ENCODE data around the gene IQGAP3. TPM values are rescaled to one million over a fixed set of nuclear protein-coding genes. Genes with fewer than 3 reads are reported as not detected.
A peak's percentile ranks its signal among the peaks of the same experiment; 100 is the strongest.
"Not testable (repeated sequence)": the region's sequence is repeated elsewhere in the genome, so short reads cannot be mapped to it uniquely, and the experiment has no call there.

The IQGAP3 gene
- total RNA-seq, 2 experiments from 2014 or later, result not detected

DNA sequence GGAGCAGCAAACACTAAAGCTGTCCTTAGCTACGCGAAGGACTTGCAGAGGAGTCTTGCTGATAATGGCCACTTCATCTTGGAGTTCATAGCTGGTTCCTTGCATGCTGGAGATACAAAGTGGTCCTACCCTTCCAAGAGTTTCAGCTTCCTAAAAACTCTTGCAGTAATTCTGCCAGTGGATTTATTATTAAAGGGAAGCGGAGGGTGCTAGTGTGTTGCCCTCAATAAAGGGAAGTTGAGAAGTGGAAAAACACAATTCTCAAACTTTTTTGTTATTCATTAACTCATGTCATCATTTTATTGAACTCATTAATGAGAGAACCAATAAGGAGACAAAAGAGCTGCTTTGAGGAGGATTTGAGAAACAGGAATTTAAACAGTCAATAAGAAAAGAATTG lies 40.3 kb upstream of the IQGAP3 start:
- Histone ChIP-seq H3K27me3 (ENCODE audit: control insufficient read depth in 1 of 2, insufficient read depth in 2 of 2, low read length in 2 of 2) (peaks cover 3 to 5% of the 10 kb centered on the region in 2 experiments), H3K9me3 (ENCODE audit: control insufficient read depth in 1 of 2, insufficient read depth in 1 of 2, low read length in 2 of 2) (no peaks in the 10 kb centered on the region), H3K27ac (ENCODE audit: low read depth in 1 of 2, low read length in 2 of 2) (no peak overlapping the region), H3K36me3 (ENCODE audit: insufficient read depth, low read length) (no peaks in the 10 kb centered on the region), H3K4me3 (ENCODE audit: low read length) (no peak overlapping the region), H3K4me1 (ENCODE audit: insufficient read depth, low read length) (peaks cover 10% of the 10 kb centered on the region)
- TF ChIP-seq, protein P1, sequence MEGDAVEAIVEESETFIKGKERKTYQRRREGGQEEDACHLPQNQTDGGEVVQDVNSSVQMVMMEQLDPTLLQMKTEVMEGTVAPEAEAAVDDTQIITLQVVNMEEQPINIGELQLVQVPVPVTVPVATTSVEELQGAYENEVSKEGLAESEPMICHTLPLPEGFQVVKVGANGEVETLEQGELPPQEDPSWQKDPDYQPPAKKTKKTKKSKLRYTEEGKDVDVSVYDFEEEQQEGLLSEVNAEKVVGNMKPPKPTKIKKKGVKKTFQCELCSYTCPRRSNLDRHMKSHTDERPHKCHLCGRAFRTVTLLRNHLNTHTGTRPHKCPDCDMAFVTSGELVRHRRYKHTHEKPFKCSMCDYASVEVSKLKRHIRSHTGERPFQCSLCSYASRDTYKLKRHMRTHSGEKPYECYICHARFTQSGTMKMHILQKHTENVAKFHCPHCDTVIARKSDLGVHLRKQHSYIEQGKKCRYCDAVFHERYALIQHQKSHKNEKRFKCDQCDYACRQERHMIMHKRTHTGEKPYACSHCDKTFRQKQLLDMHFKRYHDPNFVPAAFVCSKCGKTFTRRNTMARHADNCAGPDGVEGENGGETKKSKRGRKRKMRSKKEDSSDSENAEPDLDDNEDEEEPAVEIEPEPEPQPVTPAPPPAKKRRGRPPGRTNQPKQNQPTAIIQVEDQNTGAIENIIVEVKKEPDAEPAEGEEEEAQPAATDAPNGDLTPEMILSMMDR (IDR thresholded peaks at IDR 0.05), result no peak
- DNase-seq (no peak), ATAC-seq (ENCODE audit: poor library complexity) (no peak)
- Mint-ChIP-seq H3K4me1 (ENCODE audit: low read depth) (peaks cover 14% of the 10 kb centered on the region), H3K36me3 (ENCODE audit: low read depth) (no peaks in the 10 kb centered on the region), H3K9me3 (no peaks in the 10 kb centered on the region), H3K4me3 (no peak overlapping the region), H3K27me3 (peaks cover 50% of the 10 kb centered on the region), H3K27ac (no peak overlapping the region)
- POLR2A ChIA-PET, result interaction anchor here (0.8 to 0.9 kb wide), 2 partner anchors 11 to 112 kb away, joined by 3 to 4 read pairs; partner anchors contain the start of genes GPATCH4 and MEF2D
- intact Hi-C loops (cut with DNase I, micrococcal nuclease), result no loop called here
- CTCF ChIA-PET, result interaction anchor here (0.5 to 0.8 kb wide), 2 partner anchors 14 kb away, joined by 3 read pairs; no protein-coding TSS in a partner anchor

GRCh38 chr1:156610072-156610471 lies 37.7 kb upstream of the IQGAP3 start:
- H3K4me3 ChIP-seq (ENCODE audit: low read length); H3K27me3 ChIP-seq (ENCODE audit: control insufficient read depth in 1 of 2, insufficient read depth in 2 of 2, low read length in 2 of 2); intact Hi-C loops (cut with DNase I, micrococcal nuclease); H3K27ac ChIP-seq (ENCODE audit: low read depth in 1 of 2, low read length in 2 of 2); H3K4me1 ChIP-seq (ENCODE audit: insufficient read depth, low read length); H3K4me3 Mint-ChIP-seq; DNase-seq; H3K27ac Mint-ChIP-seq; ATAC-seq (ENCODE audit: poor library complexity); H3K36me3 Mint-ChIP-seq (ENCODE audit: low read depth); POLR2A ChIA-PET; H3K9me3 ChIP-seq (ENCODE audit: control insufficient read depth in 1 of 2, insufficient read depth in 1 of 2, low read length in 2 of 2); H3K36me3 ChIP-seq (ENCODE audit: insufficient read depth, low read length); H3K9me3 Mint-ChIP-seq: not testable (repeated sequence)
- Mint-ChIP-seq H3K27me3 (peaks cover 33% of the 10 kb centered on the region), H3K4me1 (ENCODE audit: low read depth) (peaks cover 14% of the 10 kb centered on the region)
- CTCF ChIA-PET, result interaction anchor here (1.2 kb wide), 1 partner anchor 109 kb away, joined by 3 read pairs; no protein-coding TSS in a partner anchor

GRCh38 chr1:156608981-156609380 lies 36.6 kb upstream of the IQGAP3 start:
- intact Hi-C loops (cut with DNase I, micrococcal nuclease), result loop anchor here (1.0 kb wide), 6 partner anchors 25 to 229 kb away; no protein-coding TSS in a partner anchor

More at GRCh38 chr1:156608981-156609380, 36.6 kb upstream of the IQGAP3 start:
- Mint-ChIP-seq H3K27ac (no peak overlapping the region), H3K9me3 (no peaks in the 10 kb centered on the region), H3K36me3 (ENCODE audit: low read depth) (no peaks in the 10 kb centered on the region), H3K4me1 (ENCODE audit: low read depth) (peaks cover 14% of the 10 kb centered on the region), H3K4me3 (no peak overlapping the region), H3K27me3 (peaks cover 25% of the 10 kb centered on the region)
- TF ChIP-seq, protein P1 (IDR thresholded peaks at IDR 0.05), result peak; percentile 71
- CTCF ChIA-PET, result interaction anchor here (0.6 to 1.8 kb wide), 15 partner anchors 10 to 223 kb away, joined by 3 to 32 read pairs (median 6); partner anchors contain the start of genes HAPLN2, IQGAP3 and NAXE
- POLR2A ChIA-PET, result interaction anchor here (0.8 to 1.8 kb wide), 5 partner anchors 26 to 151 kb away, joined by 3 to 8 read pairs (median 4); partner anchors contain the start of gene MEF2D
- Histone ChIP-seq H3K4me1 (ENCODE audit: insufficient read depth, low read length) (peaks cover 10% of the 10 kb centered on the region), H3K27me3 (ENCODE audit: control insufficient read depth in 1 of 2, insufficient read depth in 2 of 2, low read length in 2 of 2) (peaks cover 0 to 5% of the 10 kb centered on the region in 2 experiments), H3K27ac (ENCODE audit: low read depth in 1 of 2, low read length in 2 of 2) (no peak overlapping the region), H3K9me3 (ENCODE audit: control insufficient read depth in 1 of 2, insufficient read depth in 1 of 2, low read length in 2 of 2) (no peaks in the 10 kb centered on the region), H3K36me3 (ENCODE audit: insufficient read depth, low read length) (no peaks in the 10 kb centered on the region), H3K4me3 (ENCODE audit: low read length) (no peak overlapping the region)
- ATAC-seq (ENCODE audit: poor library complexity) (peak; percentile 80), DNase-seq (peak; percentile 42 to 77 (median 52))

Data from CD4-positive, alpha-beta T cell (primary cell).